G401.6 (cell line): ENCODE data around the gene SCN5A.
"Not testable (repeated sequence)": the region's sequence is repeated elsewhere in the genome, so short reads cannot be mapped to it uniquely, and the experiment has no call there.

Source experiments
- FAIRE-seq: peaks from 2 replicates; lab custom pipeline; 2012; peaks lifted over from hg19 to GRCh38; lab: Jason Lieb, UNC

SCN5A gene

DNA sequence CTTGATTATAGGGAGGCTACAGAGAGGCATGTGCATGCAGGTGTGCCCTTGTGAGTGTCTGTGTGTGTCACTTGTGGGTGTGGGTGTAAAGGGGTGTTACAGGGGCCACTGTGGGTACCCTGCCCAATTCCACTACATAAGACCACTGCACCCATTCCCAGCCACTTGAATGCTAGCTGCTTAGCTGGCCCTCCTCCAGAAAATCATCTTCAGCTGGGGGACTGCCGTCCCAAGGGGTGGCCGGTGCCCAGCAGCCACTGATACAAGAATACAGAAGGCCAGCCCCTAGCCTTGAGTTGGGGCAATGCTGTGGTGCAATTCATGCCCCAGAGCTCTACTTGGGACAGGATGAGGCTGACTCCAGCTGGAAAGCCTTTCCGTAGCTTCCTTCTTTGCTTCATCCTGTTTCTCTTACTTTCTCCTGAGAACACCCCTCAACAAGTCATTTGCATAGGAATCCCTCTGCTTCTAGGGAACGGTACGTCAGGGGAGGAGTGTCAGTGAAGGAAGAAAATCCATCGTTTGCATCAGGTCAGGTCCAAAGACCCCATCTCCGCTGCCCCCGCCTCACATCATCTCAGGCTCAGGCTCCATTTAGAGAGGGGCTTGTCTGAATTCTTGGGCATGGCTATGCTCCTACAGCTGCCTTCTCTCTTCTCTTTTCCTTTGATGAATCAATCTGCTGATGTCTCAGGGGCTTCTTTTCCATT is 72.0 kb downstream of the SCN5A start:
- FAIRE-seq: no peak

DNA sequence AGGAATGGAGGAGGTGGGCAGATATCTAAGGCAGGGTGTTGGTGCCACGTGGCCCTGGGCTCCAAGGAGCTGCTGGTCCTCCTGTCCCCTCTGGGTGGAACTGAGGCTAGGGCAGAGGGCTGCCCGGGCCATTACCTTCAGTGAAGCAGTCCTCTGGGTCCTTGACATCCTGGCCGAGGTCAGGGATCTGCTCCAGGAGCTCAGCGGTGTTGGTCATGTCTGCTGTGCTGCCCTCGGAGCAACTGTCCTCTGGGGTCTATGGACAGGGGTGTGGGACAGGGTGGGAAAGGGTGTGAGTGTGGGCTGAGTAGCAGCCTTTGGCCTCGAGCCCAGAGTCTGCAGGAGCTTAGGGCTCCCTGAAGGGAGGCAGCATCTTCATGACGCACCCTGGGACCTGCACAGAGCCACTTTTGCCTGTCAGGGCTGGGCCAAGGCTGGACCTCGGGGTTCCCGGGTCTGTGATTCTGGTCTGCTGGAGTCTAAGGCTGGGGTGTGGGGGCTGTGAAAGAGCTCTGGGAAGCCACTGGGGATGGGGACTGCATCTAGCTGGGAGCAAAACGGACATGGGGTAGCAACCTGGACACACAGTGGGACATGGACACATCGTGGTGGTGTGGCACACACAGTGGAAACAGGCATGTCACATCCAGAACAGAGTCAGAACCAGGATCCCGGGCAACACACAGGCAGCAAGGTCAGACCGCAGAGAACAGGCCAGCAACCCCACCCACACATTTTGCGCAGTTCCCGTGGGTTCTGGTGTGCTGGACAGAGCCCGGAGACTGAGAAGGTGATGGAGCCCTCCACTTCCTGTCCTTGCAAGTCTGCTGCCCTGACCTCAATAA is 72.7 kb downstream of the SCN5A start:
- no peak for FAIRE-seq

DNA sequence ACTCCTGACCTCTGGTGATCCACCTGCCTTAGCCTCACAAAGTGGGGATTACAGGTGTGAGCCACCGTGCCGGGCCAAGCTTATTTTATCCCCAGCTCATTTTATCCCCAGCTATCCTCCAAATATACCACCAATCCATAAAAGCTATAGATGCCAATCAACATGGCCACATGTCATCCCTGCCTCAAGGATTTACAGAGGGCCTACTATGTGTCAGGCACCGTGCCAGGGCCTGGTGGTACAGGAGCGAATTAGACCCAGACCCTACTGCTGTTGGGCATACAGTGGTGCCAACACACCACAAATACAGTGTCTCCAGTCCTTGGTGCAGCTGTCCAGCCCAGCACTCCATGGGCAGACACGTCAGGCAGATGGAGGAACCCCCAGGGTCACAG is 73.4 kb downstream of the SCN5A start:
- no peak for FAIRE-seq

DNA sequence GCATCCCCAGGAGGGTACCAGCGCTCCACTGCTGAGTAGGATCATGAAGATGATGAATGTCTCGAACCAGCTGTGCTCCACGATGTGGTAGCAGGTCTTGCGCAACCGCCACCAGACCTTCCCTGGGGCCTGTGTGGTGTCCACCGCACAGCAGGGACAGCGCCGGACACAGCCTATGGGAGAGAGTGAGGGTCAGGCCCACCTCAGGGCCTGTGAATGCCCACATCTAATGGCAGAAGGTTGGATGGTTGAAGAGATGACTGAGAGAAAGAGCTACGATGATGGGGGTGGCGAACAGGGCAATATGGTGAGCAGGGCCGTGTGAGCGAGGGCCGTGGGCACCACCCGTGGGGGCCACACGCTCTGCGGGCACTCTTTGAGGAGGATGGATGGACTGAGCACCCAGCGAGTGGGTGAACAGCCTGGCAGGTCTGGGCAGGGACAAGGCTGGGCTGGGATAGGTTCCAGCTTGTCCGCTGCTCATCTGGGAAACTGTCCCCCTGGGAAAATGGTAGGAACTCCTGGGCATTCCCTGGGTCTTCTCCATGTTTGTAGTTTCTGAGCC is 74.1 kb downstream of the SCN5A start:
- no peak for FAIRE-seq

DNA sequence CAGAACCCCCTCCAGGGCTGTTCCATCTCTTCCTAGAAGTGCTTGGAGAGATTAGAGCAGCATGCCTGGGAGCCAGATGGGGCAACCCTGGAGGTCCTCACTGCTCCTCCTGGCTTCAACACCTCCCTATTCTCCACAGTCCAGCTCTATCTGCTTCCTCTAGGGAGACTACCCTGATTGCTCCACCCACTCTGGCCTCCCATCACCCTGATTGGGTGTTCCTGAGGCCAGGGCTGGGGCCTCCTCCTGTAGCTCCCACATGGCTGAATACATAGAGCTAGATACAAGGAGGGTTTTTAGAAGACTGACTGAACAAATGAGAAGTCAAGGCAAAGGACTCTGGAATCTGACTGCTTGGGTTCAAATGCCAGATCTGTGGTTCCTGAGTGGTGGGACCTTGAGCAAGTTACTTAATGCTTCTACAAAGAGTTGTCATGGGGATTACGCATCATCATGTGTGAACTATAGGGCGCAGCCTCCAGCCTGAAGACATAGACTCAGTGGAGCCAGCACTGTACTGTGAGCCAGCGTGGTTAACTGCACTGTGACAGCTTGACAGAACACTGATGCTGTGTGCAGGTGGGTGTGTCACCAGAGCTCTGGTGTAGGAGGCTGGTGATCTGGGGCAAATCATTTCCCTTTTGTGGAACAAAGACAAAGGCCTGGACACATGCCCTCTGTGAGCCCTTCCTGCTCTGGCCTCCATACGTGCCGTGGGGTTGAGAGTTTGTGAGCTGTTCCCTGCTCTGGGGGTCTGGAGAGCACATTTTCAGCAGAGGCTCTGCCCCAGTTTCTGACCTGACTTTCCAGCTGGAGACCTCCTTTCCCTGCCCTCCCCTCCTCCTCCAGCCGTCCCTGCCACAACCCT is 74.8 kb downstream of the SCN5A start:
- no peak for FAIRE-seq

DNA sequence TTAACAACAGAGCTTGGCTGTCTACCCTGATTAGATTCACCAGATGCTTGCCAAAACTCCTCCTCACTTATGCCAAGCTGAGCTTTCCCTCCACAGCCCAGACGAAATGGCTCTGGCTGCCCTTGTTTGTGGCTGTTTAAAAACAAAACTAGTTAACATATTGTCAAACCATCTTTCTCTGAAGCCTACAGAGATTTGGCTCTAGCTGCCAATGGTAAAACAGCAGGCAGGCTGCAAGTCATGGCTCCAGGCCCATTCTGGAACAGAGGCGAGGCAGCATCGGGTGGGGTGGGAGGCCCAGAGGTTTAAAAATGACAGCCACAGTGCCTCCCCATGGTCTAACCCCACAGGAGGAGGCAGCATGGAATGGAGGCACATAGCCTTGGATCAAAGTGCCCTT is 75.9 kb downstream of the SCN5A start:
- no peak for FAIRE-seq

DNA sequence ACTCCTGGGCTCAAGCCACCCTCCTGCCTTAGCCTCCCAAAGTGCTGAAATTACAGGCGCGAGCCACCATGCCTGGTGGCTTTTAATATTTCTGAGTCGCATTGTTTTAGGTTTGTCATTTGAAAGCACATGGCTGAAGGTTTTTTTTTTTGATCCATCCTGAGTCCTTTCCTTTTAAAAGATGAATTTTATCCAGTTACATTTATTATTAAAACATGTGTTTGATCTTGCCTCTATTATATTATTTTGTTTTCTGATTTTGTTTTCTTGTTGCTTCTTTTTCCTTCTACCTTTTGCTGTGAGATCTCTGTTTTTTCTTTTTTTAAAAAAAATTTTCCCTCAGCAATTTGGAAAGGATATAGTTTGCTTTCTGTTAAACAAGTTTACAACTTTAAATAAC is 76.4 kb downstream of the SCN5A start:
- no peak for FAIRE-seq

DNA sequence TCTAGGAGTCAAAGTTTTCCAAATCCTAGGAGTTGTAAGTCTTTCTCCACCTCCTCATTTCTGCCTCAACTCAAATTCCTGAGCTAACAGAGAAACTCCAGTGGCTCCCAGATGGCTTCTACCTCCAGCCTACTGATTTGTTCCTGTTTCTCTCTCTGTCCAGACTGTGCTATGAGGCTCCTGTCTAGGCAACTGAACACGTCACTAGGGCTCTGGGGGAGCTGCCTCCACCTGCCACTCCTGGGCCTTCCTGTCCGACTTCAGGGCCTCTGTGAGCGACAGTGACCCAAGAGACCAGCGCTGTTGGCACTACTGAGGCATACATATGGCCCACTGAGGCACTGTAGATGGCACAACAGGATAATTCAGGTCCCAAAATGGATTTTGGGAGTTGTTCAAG is 82.0 kb downstream of the SCN5A start:
- FAIRE-seq: no peak

DNA sequence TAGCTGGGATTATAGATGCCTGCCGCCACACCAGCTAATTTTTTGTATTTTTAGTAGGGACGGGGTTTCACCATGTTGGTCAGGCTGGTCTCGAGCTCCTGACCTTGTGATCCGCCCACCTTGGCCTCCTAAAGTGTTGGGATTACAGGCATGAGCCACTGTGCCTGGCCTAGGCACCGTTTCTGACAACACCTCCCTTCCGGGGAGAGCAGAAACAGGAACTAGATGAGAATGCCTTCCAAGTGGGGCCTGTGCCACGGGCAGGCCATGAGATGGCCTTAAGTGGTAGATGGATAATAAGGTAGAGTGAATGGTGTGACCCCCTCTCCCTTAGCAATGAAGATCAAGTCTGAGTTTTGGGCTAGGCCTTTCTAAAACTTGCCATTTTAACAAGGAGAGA is 82.7 kb downstream of the SCN5A start:
- FAIRE-seq: not testable (repeated sequence)

DNA sequence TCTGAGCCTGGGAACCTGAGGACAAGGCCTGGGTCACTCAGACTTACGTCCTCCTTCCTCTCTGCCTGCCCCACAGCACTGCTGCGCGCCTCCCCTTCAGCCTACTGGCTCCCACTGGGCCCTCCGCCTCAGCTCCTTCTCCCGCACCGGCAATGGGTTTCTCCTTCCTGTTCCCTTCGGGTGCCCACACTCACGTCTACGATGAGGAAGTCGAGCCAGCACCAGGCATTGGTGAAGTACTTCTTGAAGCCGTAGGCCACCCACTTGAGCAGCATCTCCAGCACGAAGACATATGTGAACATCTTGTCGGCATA is 83.3 kb downstream of the SCN5A start:
- no peak for FAIRE-seq

DNA sequence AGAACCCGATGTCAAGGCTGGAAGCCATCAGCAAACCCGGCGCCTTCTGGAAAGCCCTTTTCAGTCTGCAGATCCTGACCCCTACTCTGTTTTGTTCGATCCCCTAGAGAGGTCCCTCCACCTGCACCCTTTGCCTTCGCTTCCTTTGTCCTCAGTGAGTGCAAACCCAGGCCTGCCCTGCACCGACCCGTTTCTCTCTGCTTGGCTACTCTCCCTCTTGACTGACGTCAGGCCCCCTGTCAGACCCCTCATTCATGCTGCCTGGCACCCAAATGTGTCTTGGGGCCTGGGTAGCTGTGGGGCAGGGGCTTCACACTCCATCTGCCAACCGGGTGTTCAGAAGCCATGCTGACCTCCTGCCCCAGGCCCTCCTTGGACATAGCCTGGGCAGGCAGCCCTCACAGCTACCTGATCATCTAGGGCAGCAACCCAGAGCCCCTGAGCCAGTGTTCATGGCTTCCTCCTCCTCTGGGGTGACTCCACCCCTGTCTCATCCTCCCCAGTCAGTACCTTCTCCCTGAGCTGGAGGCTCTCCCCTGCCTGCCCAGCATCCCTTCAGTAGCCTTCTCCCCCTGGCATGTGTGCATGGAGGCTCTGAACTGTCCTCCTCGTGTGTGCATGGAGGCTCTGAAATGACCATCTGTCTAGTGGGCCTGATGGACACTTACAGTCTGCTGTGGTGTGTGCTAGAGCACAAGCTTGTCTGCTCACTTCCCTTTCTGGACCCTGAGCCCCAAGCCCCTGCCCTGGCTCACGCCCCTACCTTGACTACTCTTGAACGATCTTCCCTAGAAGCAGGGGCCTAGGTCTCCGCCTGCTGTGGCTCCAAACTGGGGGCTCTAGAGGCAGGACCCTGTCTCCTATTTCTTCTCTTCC is 83.9 kb downstream of the SCN5A start:
- no peak for FAIRE-seq

DNA sequence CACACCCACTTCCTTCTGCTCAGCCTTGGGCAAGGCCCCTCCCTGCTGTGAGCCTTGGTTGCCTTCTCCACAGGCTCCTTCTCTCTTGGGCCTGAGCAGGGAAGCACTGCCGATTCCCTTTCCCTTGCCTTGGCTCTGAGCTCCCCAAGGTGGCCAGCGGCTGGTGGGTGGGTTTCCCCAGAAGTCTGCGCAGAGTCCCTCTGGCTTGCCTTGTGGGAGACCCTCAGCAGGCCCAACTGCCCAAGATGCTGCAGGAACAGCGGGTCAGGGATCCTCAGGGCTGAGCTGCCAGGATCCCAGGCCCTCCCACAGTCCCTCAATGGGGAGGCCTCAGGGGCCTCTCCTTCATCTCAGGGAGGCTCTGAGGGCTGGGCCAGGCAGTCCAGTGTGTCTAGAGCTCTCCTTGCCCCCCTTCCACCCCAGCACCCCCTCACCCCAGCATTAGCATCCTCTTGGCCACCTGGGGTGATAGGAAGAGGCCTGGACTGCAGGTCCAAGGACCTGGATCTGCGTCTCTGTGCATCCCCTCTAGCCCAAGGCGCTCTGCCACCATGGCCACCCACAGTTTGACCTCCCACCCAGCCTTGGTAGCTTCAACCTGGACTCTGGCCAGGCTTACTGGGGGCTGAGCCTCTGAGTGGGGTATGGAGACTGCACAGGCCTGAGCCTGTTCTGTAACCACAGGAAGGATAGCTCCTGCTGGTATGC is 84.7 kb downstream of the SCN5A start:
- FAIRE-seq: no peak

DNA sequence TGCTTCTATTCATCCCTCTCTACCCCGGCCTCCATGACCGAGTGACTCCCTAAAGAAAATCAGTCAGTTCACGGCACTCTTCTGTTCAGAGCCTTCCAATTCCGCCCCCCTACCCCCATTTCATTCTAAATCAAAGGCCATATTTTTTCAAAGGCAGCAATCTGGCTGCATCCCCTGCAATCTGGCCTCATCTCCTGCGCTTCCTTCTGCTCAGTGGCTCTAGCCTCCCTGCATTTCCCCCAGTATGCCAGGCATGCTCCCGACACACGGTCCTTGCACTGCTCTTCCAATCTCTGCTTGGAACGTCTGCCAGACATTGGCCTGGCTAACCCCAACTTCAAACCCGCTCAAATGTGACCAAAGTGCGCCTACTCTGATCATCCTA is 85.6 kb downstream of the SCN5A start:
- no peak for FAIRE-seq

DNA sequence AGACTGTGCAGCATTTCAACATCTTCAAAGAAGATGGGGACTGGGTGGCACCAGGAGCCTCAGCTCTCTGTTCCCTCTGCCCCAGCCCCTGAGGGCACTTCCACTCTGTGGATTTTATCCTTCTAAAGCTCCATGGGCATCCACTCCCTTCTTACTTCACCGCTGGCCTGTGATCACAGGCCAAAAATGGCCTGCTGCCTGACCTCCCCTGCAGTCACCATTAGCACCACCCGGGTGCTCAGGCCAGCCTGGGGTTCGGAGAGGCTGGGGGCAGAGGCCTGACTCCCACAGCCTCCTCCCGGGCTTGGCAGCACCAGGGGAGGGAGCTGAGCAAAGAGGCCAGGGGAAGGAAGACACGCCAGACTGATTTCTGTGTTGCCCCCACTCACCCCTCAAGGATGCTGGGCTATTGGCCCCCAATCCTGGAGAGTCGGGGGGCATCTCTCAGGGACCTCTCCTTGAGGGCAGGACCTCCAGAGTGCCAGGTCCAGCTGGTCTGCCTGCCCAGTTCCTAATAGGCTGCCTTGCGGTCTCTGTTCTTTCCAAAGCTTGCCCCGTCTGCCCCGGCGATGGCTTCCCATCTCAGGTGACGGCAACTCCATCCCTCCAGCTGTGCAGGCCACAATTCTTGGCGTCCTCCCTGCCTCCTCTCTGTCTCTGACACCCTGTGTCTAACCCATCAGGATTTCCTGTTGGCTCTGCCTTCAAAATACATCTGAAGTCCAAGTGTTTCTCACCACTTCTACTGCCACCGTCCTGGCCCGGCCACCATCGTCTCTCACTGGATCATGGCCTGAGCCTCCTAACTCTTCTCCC is 86.2 kb downstream of the SCN5A start:
- no peak for FAIRE-seq

DNA sequence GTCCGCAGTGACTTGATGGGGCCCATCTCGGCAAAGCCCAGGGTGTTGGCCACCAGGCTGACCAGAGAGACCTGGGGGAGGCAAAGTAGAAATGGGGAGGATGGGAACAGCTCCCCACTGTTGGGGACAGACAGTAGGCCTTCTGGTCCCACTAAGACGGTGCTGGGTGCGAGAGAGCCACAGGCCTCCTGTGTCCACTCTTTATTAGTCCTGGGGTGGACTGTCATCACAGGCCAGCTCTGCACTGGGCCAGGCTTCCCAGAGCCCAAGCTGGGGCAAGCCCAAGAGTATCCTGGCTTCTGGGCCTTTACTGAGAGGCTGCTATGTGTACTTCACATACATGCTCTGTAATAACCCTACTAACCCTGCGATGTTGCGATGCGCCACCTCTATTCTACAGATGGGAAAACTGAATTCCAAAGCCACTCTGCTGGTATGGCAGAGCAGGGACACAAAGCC is 87.0 kb downstream of the SCN5A start:
- no peak for FAIRE-seq

DNA sequence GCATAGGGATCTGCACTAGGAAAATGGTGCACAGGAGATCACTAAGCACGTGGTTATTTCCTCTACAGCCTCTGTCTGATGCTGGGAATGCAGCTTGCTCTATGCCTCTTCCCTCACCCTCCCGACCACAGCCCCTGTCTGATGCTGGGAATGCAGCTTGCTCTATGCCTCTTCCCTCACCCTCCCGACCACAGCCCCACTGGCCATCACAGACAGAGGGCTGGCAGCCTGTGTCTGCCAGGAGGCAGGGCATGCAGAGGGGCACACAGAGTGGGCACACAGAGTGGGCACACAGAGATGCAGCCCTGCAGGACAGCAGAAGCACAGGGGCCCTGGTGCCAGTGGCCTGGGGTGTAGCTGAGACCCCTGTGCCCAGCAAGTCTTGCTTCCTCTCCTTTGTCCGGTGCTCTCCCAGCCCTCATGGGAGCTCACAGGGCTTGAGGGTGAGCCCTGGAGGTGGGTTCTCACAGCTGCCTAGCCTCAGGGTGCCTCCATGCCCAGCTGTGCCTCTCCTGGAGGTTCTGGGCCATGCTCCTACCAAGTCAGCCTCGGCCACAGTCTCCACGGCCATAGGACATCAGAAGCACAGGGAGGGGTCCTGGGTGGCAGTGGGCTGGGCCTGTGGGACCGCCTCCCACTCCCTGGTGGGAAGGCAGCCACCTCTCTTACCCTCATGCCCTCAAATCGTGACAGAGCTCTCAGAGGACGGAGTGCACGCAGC is 87.6 kb downstream of the SCN5A start:
- no peak for FAIRE-seq

DNA sequence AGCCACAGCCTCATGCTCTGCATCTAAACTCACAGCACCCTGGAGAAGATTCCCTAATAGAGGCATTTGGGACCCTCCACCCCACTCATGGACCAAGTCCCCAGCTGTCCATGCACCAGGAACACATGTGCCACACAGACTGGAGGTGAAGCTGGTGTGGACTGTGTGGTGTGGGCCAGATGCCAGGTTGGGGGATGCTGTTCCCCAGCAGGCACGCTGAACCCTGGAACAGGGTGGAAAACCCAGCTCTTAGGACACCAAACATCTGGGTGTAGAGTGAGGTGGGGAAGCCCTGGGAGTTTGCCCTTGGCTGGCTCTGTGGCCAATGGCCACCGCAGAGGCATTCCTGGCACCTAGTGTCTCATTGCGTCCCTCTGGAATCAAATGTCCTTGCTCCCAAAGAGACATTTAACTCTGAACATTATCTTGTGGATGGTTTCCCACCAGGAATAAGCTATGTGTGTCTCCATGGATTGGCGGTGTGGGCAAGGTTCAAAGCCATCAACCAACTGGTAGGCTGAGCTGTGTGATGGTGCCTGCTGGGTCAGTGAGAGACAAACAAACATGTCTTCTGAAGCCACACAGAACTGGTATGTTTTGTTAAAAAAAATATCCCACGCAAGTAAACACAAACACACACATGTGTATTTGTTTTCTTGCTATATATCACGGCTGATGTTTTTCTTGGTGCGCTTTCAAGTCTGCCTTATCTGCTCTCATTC is 88.3 kb downstream of the SCN5A start:
- FAIRE-seq: no peak

DNA sequence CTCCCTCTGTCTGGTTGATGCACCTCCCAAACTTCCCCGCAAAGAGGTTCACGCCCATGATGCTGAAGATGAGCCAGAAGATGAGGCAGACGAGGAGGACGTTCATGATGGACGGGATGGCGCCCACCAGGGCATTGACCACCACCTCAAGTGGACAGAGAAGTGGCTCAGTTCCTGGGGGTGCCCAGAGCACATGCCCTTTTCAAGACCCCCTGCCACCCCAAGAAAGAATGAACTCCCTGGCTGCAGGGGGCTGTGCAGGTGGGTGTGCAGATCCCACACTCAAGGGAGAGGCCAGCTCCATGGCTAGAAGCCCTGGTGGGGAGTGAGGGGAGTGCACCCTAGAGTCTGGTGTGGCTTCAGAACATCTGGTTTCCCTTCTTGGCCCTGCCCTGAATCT is 89.2 kb downstream of the SCN5A start:
- no peak for FAIRE-seq

DNA sequence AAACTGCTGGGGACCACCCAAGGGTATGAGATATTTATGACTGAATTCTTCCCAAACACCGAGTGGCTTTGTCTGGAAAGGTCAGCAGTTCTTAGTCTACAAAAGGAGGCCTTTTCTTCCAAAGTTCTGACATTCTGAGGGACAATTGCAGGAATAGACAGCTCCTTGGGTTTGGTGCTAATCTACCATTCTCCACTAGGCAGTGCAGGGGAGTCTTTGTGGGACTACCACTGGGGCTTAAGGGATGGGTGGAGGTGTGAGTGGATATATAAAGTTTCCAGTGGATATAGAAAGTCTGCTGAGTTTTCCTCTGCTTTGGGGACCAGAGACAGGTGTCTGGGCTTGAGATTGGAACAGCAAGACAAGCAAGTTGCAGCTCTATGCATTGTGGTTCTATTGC is 90.6 kb downstream of the SCN5A start:
- FAIRE-seq: no peak
